Heart left ventricle (tissue), 16 donors: ENCODE measurements around the gene HOXB7. TPM values are rescaled to one million over a fixed set of nuclear protein-coding genes. Genes with fewer than 3 reads are reported as not detected.
A peak's percentile ranks its signal among the peaks of the same experiment; 100 is the strongest.

Source experiments
- ATAC-seq, 4 donors: fragments of 200-7000 bp; cut with Tn5 transposase; one replicate each; pipeline ENCODE4 v1.9.1; 2020 to 2022; ENCODE audit warnings: moderate library complexity in 4 of 4, mild to moderate bottlenecking in 3 of 4, moderate number of reproducible peaks in 1 of 4
- DNase-seq, 5 donors: peaks; one replicate each; pipeline ENCODE4 v3.0.0-alpha.2; 2020
- H3K27ac ChIP-seq, 12 donors: fragments of 200-600 bp; sonication (generic) in 4 of 12; one replicate each; pipeline versions ENCODE4 v1.5.0 to v1.8.0; 2016 to 2022; ENCODE audit warnings: mild to moderate bottlenecking in 2 of 12
- H3K27me3 ChIP-seq, 9 donors: fragments of 200-600 bp; sonication (generic) in 2 of 9; one replicate each; pipeline versions ENCODE4 v1.5.1 to v1.8.0; 2016 to 2022; ENCODE audit warnings: mild to moderate bottlenecking in 3 of 9
- H3K36me3 ChIP-seq, 9 donors: fragments of 200-600 bp; sonication (generic) in 2 of 9; one replicate each; pipeline versions ENCODE4 v1.5.0 to v1.8.0; 2018 to 2022; ENCODE audit warnings: mild to moderate bottlenecking in 2 of 9
- H3K4me1 ChIP-seq, 12 donors: fragments of 200-600 bp; sonication (generic) in 4 of 12; one replicate each; pipeline versions ENCODE4 v1.5.0 to v1.8.0; 2016 to 2022; ENCODE audit warnings: mild to moderate bottlenecking in 3 of 12
- H3K4me3 ChIP-seq, 12 donors: fragments of 200-600 bp; sonication (generic) in 4 of 12; one replicate each; pipeline versions ENCODE4 v1.5.0 to v1.8.0; 2017 to 2022; ENCODE audit warnings: mild to moderate bottlenecking in 9 of 12, moderate library complexity in 4 of 12
- H3K9me3 ChIP-seq, 12 donors: fragments of 200-600 bp; sonication (generic) in 4 of 12; one replicate each; pipeline versions ENCODE4 v1.5.0 to v1.8.0; 2016 to 2022; ENCODE audit warnings: mild to moderate bottlenecking in 1 of 12
- POLR2A ChIP-seq, 2 donors: fragments of 450-650 bp; IDR thresholded peaks; one replicate each; pipeline ENCODE4 v1.6.1; 2017; ENCODE audit warnings: antibody characterized with exemption in 2 of 2, mild to moderate bottlenecking in 2 of 2, moderate library complexity in 2 of 2
- WGBS, 4 donors: extraction: QIAGEN DNeasy Blood & Tissue Kit in 2 of 4; methylation state at CpG; one replicate each; pipeline versions ENCODE4 v1.1.5 to v1.1.7; 2013 to 2018; 5-methylcytosine and 5-hydroxymethylcytosine counted together
- intact Hi-C, 10 donors: fragments of 100-400 bp; cut with DNase I; formaldehyde crosslinking; loops; one replicate each; pipeline versions ENCODE4 v1.11.1 to v1.14.2; 2022
- polyA plus RNA-seq, 2 donors: library from polyadenylated mRNA; stranded (reverse); fragments of 200-250 nt; gene quantifications; one replicate each; pipeline ENCODE4 v1.2.3, GENCODE V29; 2013
- total RNA-seq, 9 donors: library from RNA; depleted of rRNA in 2 of 9; stranded (reverse); fragments of >200 nt in 2 of 9; fragmentation: NEBNext Ultra II Directional in 3 of 9; extraction: Animal tissue kit (Norgen Biotek cat#: 25700) in 3 of 9; gene quantifications; one replicate each; pipeline versions ENCODE4 v1.1.0 to v1.2.4, GENCODE V29; 2016 to 2023
- TF ChIP-seq, protein P1 (sequence below), 12 donors: fragments of 200-600 bp; sonication (generic) in 4 of 12; IDR thresholded peaks; one replicate each; pipeline versions ENCODE4 v1.5.0 to v1.8.0; 2018 to 2022; ENCODE audit warnings: antibody characterized with exemption in 12 of 12, mild to moderate bottlenecking in 5 of 12
- donor health status: ischemic (EF 13 %, LVEDD 7.1; RV severe dilation, severe dysfunction).
- donor health status: healthy with polysubstance abuse.
- donor health status: DM: no; HTN: yes; CAD: no.
- donor health status: DM: no; HTN: no; CAD: no.
- donor health status: ischemic (EF 25% LVEDD 6.9; RV normal size, moderate dysfunction).
- donor health status: ischemic (EF 25% LVEDD 5.7; RV mildly dilated, moderate dysfunction).
- donor health status: healthy.
- donor health status: DM: yes; HTN: yes; CAD: no.
- donor health status: ischemic (EF 35%, LVEDD 5.7; RV mildly dilated, moderate dysfunction).
- donor health status: nonischemic (EF 11% LVEDD 7.7; RV severe dilation, severe dysfunction).
- donor health status: DM: yes; HTN: yes; CAD: no.
- donor health status: PGD.
- donor health status: ischemic (EF 29% LVEDD 5.4; RV normal size, mild dysfunction).
- donor health status: nonischemic (EF 23%, LVEDD 6.1; RV moderate dilation, normal function).

Gene HOXB7
- total and polyA plus RNA-seq, 11 donors = 0.12 to 0.88 (median 0.40) TPM; not detected in 5

DNA sequence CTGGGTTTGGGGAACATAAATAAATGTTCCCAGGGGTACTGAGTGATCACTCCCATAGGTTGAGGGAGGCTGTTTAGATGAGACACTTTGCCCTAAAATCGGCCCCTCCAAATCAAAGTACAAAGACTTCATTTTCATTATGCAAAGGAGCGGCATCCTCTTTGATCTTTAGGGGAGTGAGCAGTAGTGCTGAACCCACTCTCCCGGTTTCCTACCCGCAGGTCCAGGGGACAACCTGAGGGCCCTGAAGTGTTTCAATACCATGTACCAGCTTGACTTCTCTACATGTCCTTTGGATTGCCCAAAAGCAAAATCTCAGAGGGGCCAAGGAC lies 9.6 kb downstream of the HOXB7 start:
- Histone ChIP-seq H3K27ac (no peak overlapping the region), H3K4me3 (no peak overlapping the region), H3K9me3 (peaks cover 0 to 2% (median 0%) of the 10 kb centered on the region in 12 donors), H3K4me1 (peaks cover 0 to 32% (median 12%) of the 10 kb centered on the region in 12 donors), H3K27me3 (peaks cover 81 to 100% (median 98%) of the 10 kb centered on the region in 9 donors), H3K36me3 (no peaks in the 10 kb centered on the region)
- intact Hi-C loops = no loop called here
- WGBS, 4 donors = 5 to 22% (median 14%) methylated on average over 4 of the region's 4 CpGs
- TF ChIP-seq, protein P1, sequence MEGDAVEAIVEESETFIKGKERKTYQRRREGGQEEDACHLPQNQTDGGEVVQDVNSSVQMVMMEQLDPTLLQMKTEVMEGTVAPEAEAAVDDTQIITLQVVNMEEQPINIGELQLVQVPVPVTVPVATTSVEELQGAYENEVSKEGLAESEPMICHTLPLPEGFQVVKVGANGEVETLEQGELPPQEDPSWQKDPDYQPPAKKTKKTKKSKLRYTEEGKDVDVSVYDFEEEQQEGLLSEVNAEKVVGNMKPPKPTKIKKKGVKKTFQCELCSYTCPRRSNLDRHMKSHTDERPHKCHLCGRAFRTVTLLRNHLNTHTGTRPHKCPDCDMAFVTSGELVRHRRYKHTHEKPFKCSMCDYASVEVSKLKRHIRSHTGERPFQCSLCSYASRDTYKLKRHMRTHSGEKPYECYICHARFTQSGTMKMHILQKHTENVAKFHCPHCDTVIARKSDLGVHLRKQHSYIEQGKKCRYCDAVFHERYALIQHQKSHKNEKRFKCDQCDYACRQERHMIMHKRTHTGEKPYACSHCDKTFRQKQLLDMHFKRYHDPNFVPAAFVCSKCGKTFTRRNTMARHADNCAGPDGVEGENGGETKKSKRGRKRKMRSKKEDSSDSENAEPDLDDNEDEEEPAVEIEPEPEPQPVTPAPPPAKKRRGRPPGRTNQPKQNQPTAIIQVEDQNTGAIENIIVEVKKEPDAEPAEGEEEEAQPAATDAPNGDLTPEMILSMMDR (IDR thresholded peaks at IDR 0.05) = no peak
- TF ChIP-seq POLR2A (IDR thresholded peaks at IDR 0.05) = no peak
- ATAC-seq (no peak), DNase-seq (no peak)

DNA sequence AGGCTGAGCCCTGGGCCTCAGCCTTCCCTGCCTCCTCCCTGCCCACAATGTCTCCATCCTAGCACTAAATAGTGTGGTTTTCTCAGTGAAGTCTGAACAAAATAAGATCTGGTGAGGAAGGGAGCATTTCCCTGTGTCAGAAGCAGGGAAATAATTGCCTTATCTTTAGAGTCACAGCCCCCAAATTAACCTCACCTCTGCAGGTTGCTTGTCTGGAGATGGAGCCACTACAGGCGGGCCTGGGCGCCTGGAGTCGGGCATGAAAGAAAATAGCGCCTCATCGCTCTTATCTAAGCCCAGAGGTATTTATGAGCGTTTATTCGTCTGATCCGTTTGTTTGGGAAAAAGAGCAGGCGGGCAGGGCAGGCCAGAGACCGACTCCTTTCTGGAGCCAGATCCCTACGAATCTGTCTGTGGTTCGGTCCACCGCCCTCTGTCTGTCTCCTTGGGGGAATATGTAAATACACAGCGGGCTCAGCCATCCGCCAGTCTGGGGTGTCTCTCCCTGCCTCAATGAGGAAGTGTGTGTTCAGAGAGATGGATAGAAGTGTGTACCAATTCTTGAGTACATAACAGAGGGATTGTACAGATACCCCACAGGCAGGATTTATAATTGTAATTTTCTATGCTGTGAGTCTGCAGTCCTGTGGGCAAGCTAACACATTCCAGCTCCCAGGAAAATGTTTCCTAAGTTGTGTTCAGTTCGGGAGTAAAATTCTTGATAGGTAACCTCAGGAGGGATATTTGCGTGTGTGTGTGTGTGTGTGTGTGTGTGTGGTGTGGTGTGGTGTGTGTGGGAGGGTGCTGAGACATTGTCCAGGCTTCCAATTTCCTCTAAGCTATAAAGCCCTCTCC lies 10.3 kb downstream of the HOXB7 start:
- DNase-seq = no peak
- Histone ChIP-seq H3K4me3 (no peak overlapping the region), H3K27me3 (peaks cover 78 to 100% (median 98%) of the 10 kb centered on the region in 9 donors), H3K27ac (peak overlapping the region in 1 of 12 donors; percentile 97), H3K9me3 (no peaks in the 10 kb centered on the region), H3K36me3 (no peaks in the 10 kb centered on the region), H3K4me1 (peaks cover 0 to 34% (median 15%) of the 10 kb centered on the region in 12 donors)
- no peak for TF ChIP-seq POLR2A (IDR thresholded peaks at IDR 0.05)
- TF ChIP-seq, protein P1 (IDR thresholded peaks at IDR 0.05) = no peak
- intact Hi-C loops = no loop called here
- WGBS, 4 donors = 27 to 60% (median 39%) methylated on average over 15 to 17 of the region's 17 CpGs
- ATAC-seq = no peak

DNA sequence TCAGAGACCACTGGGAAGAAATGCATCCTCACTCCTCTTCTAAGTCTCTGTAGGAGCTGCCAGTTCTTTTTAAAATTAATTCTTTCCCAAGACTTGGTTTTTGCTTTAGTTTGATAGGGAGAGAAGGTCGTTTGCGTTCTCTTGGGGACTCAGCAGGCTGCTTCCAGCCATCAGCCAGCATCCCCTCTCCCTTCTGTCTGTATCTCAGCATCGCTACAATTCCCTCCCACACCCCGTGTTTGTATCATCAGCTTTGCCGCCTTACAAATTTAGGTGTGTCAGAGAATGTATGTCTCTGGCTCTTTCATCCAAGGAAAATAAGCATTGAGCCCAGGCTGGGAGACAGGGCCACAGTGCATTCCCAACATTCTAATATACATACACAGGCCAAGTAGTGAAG lies 11.5 kb downstream of the HOXB7 start:
- H3K27me3 ChIP-seq = peaks cover 76 to 100% (median 98%) of the 10 kb centered on the region in 9 donors
- H3K9me3 ChIP-seq = no peaks in the 10 kb centered on the region
- H3K27ac ChIP-seq = peak overlapping the region in 1 of 12 donors; percentile 97
- ATAC-seq = no peak
- DNase-seq = no peak
- peaks cover 0 to 34% (median 16%) of the 10 kb centered on the region in 12 donors for H3K4me1 ChIP-seq
- no peaks in the 10 kb centered on the region for H3K36me3 ChIP-seq
- intact Hi-C loops = loop anchor here in 1 of 10 donors (5.0 kb wide), 1 partner anchor 262 kb away; no protein-coding TSS in a partner anchor
- no peak overlapping the region for H3K4me3 ChIP-seq
- WGBS, 4 donors = 24 to 63% (median 33%) methylated on average over 5 of the region's 5 CpGs
- TF ChIP-seq, protein P1 (IDR thresholded peaks at IDR 0.05) = no peak
- TF ChIP-seq POLR2A (IDR thresholded peaks at IDR 0.05) = no peak

DNA sequence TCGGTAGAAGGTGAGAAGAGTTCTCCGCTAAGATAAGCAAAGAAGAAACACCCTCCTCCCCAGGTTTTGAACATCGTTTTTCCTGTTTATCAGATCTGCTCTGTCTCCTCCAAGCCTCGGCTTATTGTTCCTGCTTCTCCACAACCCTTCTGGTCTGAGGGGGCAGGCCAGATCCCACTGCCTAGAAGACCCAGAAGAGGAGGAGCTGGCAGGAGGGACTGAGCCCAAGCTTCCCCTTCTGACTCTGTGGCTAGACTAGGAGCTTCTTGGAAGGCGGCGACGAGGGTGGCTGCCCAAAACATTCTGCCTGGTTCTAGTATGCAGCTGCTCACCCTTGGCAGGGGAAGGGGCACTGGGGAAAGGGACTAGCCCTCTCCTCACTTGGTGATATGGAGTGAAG lies 12.1 kb downstream of the HOXB7 start:
- DNase-seq (no peak), ATAC-seq (no peak)
- no peak for TF ChIP-seq POLR2A (IDR thresholded peaks at IDR 0.05)
- TF ChIP-seq, protein P1 (IDR thresholded peaks at IDR 0.05) = no peak
- Histone ChIP-seq H3K4me3 (no peak overlapping the region), H3K27ac (peak overlapping the region in 1 of 12 donors; percentile 97), H3K4me1 (peaks cover 0 to 38% (median 17%) of the 10 kb centered on the region in 12 donors), H3K36me3 (no peaks in the 10 kb centered on the region), H3K9me3 (no peaks in the 10 kb centered on the region), H3K27me3 (peaks cover 75 to 100% (median 98%) of the 10 kb centered on the region in 9 donors)
- intact Hi-C loops = loop anchor here in 1 of 10 donors (5.0 kb wide), 1 partner anchor 261 kb away; no protein-coding TSS in a partner anchor
- WGBS, 4 donors = 15 to 33% (median 23%) methylated on average over 7 of the region's 7 CpGs
